ENCODE results near the gene GRM7.

GRCh38 chr3:7620401-7620800, 759.5 kb downstream of the GRM7 start:
- TF ChIP-seq POLR2A (IDR thresholded peaks at IDR 0.05) = no peak
- TF ChIP-seq, protein P1, sequence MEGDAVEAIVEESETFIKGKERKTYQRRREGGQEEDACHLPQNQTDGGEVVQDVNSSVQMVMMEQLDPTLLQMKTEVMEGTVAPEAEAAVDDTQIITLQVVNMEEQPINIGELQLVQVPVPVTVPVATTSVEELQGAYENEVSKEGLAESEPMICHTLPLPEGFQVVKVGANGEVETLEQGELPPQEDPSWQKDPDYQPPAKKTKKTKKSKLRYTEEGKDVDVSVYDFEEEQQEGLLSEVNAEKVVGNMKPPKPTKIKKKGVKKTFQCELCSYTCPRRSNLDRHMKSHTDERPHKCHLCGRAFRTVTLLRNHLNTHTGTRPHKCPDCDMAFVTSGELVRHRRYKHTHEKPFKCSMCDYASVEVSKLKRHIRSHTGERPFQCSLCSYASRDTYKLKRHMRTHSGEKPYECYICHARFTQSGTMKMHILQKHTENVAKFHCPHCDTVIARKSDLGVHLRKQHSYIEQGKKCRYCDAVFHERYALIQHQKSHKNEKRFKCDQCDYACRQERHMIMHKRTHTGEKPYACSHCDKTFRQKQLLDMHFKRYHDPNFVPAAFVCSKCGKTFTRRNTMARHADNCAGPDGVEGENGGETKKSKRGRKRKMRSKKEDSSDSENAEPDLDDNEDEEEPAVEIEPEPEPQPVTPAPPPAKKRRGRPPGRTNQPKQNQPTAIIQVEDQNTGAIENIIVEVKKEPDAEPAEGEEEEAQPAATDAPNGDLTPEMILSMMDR (IDR thresholded peaks at IDR 0.05) = no peak

Data from adrenal gland (tissue), 5 donors.